Endothelial cell (in vitro differentiated cells): ENCODE results near the gene PATJ. TPM values are rescaled to one million over a fixed set of nuclear protein-coding genes. Genes with fewer than 3 reads are reported as not detected.

Experiments used
- DNase-seq: peaks from one replicate; pipeline ENCODE4 v3.0.0; 2021; ENCODE audit warnings: low spot score
- H3K27ac Mint-ChIP-seq: one replicate; pipeline ENCODE4 v1.8.0; 2021; ENCODE audit warnings: mixed read lengths, inconsistent platforms; ENCODE audit not compliant: unreplicated experiment
- H3K27me3 Mint-ChIP-seq: one replicate; pipeline ENCODE4 v1.8.0; 2021; ENCODE audit warnings: mild to moderate bottlenecking, moderate library complexity, mixed read lengths, inconsistent platforms; ENCODE audit not compliant: unreplicated experiment
- H3K36me3 Mint-ChIP-seq: one replicate; pipeline ENCODE4 v1.8.0; 2021; ENCODE audit warnings: mild to moderate bottlenecking, low read depth, mixed read lengths, inconsistent platforms; ENCODE audit not compliant: unreplicated experiment
- H3K4me1 Mint-ChIP-seq: one replicate; pipeline ENCODE4 v1.8.0; 2021; ENCODE audit warnings: mild to moderate bottlenecking, mixed read lengths, inconsistent platforms; ENCODE audit not compliant: unreplicated experiment
- H3K4me3 Mint-ChIP-seq: one replicate; pipeline ENCODE4 v1.8.0; 2021; ENCODE audit warnings: mild to moderate bottlenecking, mixed read lengths, inconsistent platforms; ENCODE audit not compliant: unreplicated experiment
- H3K9me3 Mint-ChIP-seq: one replicate; pipeline ENCODE4 v1.8.0; 2021; ENCODE audit warnings: mixed read lengths, inconsistent platforms; ENCODE audit not compliant: unreplicated experiment
- CTCF ChIP-seq: fragments of 200-600 bp; sonication (generic); IDR thresholded peaks from one replicate; pipeline ENCODE4 v1.5.0; 2021; ENCODE audit warnings: antibody characterized with exemption; ENCODE audit not compliant: unreplicated experiment
- total RNA-seq: library from RNA; stranded (reverse); fragmentation: NEBNext Ultra II Directional; extraction: Animal tissue kit (Norgen Biotek cat#: 25700); gene quantifications from one replicate; pipeline ENCODE4 v1.2.1, GENCODE V29; 2021; ENCODE audit not compliant: unreplicated experiment

PATJ gene
- total RNA-seq, 1 donor from 2014 or later, result 13.9 TPM

GRCh38 chr1:61914823-61915482 lies 172.7 kb downstream of the PATJ start:
- Mint-ChIP-seq H3K9me3 (no peaks in the 10 kb centered on the region), H3K27ac (no peak overlapping the region), H3K36me3 (no peaks in the 10 kb centered on the region), H3K27me3 (no peaks in the 10 kb centered on the region), H3K4me3 (no peak overlapping the region), H3K4me1 (peaks cover 6% of the 10 kb centered on the region)
- DNase-seq, result no peak
- no peak for TF ChIP-seq CTCF

GRCh38 chr1:61921435-61921834 lies 179.2 kb downstream of the PATJ start:
- DNase-seq, result no peak
- no peak overlapping the region for H3K27ac Mint-ChIP-seq
- no peak overlapping the region for H3K4me3 Mint-ChIP-seq
- no peaks in the 10 kb centered on the region for H3K27me3 Mint-ChIP-seq
- peaks cover 5% of the 10 kb centered on the region for H3K36me3 Mint-ChIP-seq
- no peaks in the 10 kb centered on the region for H3K4me1 Mint-ChIP-seq
- no peaks in the 10 kb centered on the region for H3K9me3 Mint-ChIP-seq
- TF ChIP-seq CTCF, result no peak

GRCh38 chr1:61922950-61923480 lies 180.7 kb downstream of the PATJ start:
- DNase-seq, result no peak
- no peak for TF ChIP-seq CTCF
- Mint-ChIP-seq H3K27ac (no peak overlapping the region), H3K9me3 (no peaks in the 10 kb centered on the region), H3K27me3 (no peaks in the 10 kb centered on the region), H3K4me3 (no peak overlapping the region), H3K36me3 (peaks cover 5% of the 10 kb centered on the region), H3K4me1 (no peaks in the 10 kb centered on the region)

GRCh38 chr1:61925591-61926298 lies 183.5 kb downstream of the PATJ start:
- no peaks in the 10 kb centered on the region for H3K4me1 Mint-ChIP-seq
- H3K27ac Mint-ChIP-seq, result no peak overlapping the region

More at GRCh38 chr1:61925591-61926298, 183.5 kb downstream of the PATJ start:
- H3K9me3 Mint-ChIP-seq, result no peaks in the 10 kb centered on the region
- H3K36me3 Mint-ChIP-seq, result peaks cover 5% of the 10 kb centered on the region
- no peak for TF ChIP-seq CTCF
- H3K27me3 Mint-ChIP-seq, result no peaks in the 10 kb centered on the region
- no peak for DNase-seq
- no peak overlapping the region for H3K4me3 Mint-ChIP-seq
